ENCODE results near the gene VWF. TPM values are rescaled to one million over a fixed set of nuclear protein-coding genes. Genes with fewer than 3 reads are reported as not detected.

Gene VWF
- total and polyA plus RNA-seq, 11 donors: 125 to 503 (median 238) TPM

DNA sequence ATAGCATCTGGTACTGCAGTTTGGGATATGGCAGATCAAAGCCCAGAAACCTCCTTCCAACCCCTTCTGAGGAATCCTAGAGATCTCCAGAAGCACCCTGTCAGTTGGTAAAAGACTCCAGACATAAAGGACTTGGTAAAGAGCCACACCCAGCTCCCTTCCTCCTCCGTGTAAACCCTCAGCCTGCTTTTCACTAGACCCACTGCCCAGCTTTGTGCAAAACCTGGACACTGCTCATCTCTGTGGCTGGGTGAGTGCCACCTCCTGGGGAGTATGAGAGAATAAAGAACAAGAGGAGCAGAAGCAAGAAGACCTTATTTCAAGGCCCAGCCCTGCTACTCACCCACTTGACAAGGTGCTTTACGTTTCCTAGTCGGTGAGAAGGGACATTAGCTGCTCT, 212.5 kb downstream of the VWF start:
- ATAC-seq (no peak), DNase-seq (no peak)
- Histone ChIP-seq H3K27me3 (peaks cover 0 to 7% (median 0%) of the 10 kb centered on the region in 9 donors), H3K36me3 (peaks cover 0 to 20% (median under 1%) of the 10 kb centered on the region in 9 donors), H3K27ac (no peak overlapping the region), H3K4me1 (no peaks in the 10 kb centered on the region), H3K9me3 (no peaks in the 10 kb centered on the region), H3K4me3 (no peak overlapping the region)
- no peak for TF ChIP-seq POLR2A (IDR thresholded peaks at IDR 0.05)
- TF ChIP-seq, protein P1, sequence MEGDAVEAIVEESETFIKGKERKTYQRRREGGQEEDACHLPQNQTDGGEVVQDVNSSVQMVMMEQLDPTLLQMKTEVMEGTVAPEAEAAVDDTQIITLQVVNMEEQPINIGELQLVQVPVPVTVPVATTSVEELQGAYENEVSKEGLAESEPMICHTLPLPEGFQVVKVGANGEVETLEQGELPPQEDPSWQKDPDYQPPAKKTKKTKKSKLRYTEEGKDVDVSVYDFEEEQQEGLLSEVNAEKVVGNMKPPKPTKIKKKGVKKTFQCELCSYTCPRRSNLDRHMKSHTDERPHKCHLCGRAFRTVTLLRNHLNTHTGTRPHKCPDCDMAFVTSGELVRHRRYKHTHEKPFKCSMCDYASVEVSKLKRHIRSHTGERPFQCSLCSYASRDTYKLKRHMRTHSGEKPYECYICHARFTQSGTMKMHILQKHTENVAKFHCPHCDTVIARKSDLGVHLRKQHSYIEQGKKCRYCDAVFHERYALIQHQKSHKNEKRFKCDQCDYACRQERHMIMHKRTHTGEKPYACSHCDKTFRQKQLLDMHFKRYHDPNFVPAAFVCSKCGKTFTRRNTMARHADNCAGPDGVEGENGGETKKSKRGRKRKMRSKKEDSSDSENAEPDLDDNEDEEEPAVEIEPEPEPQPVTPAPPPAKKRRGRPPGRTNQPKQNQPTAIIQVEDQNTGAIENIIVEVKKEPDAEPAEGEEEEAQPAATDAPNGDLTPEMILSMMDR (IDR thresholded peaks at IDR 0.05): no peak
- 62 to 72% (median 70%) methylated on average over 3 of the region's 3 CpGs for WGBS, 4 donors
- intact Hi-C loops (cut with DNase I): no loop called here

DNA sequence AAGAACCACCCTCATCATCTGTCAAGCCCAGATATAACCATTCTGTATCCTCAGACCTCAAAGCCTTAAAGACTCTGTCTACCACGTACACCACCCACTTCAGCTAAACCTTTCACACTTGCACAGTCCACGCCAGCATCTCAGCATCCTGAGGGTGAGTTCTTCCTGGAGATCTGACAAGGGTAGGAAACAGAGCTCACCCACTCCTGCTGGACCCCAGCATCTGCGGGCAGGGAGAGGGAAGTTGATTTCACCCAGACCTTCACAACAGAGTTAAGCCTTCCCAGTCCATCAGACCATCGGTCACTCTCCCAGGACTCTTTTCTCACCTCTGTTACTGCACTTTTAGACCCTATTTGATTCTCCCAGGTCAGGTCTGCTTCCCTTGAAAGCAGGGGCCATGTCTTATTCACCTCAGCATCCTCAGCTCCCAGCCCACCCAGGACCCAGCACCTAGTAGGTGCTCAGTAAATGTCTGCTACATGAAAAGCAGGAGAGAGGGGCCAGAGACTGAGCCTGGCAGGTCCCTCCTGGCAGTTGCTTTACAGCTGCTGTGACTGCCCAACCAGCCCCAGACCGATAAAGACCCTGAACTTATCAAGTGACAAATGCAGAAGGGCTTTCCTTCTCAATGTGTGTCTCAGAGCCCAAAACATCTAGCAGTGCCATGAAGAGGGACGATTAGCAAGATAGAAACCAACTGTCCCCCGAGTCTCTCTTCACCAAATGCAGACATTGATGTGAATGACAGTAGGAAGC, 213.5 kb downstream of the VWF start:
- Histone ChIP-seq H3K27me3 (peaks cover 0 to 7% (median 0%) of the 10 kb centered on the region in 9 donors), H3K4me3 (no peak overlapping the region), H3K9me3 (no peaks in the 10 kb centered on the region), H3K36me3 (peaks cover 0 to 20% (median 0%) of the 10 kb centered on the region in 9 donors), H3K4me1 (no peaks in the 10 kb centered on the region), H3K27ac (no peak overlapping the region)
- DNase-seq (no peak), ATAC-seq (no peak)
- no peak for TF ChIP-seq POLR2A (IDR thresholded peaks at IDR 0.05)
- TF ChIP-seq, protein P1 (IDR thresholded peaks at IDR 0.05): no peak
- WGBS, 4 donors: 76 to 89% (median 81%) methylated on average over 7 of the region's 7 CpGs
- intact Hi-C loops (cut with DNase I): no loop called here

DNA sequence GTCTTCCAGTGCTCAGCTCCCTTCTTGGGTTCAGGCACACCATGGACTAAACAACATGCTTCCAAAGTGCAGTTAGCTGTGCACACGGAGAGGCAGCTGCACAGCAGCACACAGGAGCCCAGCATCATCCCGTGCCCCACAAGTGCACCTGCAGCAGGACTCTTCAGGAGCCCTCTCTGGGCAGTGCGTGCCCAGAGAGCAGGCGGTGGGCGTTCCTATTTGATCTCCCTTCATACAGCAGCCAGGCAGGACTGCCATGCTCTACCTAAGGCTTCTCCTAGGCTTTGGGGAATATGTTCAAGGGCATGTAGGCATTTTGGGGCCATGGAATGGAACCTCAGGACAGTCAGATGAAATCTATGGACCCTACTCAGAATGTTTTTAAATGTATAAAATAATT, 214.9 kb downstream of the VWF start:
- no peak for TF ChIP-seq POLR2A (IDR thresholded peaks at IDR 0.05)
- TF ChIP-seq, protein P1 (IDR thresholded peaks at IDR 0.05): no peak
- intact Hi-C loops (cut with DNase I): no loop called here
- no peaks in the 10 kb centered on the region for H3K4me1 ChIP-seq

DNA sequence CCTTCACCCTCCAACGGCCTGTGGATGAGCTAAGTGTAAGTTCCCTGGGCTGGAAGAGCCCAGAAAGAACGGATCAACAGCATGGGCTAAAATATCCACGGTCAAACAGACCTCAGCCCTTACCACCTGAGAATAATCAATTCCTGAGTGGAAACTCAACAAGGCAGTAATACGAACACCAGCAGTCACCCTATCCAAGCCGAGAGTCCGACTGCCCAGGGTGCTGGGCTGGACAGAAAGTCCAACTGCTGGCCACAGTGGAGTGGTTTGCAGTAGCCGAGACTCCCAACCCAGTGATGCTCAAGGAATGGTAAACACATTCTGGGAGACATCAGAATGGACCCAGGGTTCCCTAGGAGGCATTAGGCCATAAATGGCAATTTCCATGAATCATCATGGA, 216.2 kb downstream of the VWF start:
- no peak overlapping the region for H3K4me3 ChIP-seq
- no peak overlapping the region for H3K27ac ChIP-seq
- peaks cover 0 to 7% (median 0%) of the 10 kb centered on the region in 9 donors for H3K27me3 ChIP-seq
- DNase-seq (no peak), ATAC-seq (no peak)
- no peaks in the 10 kb centered on the region for H3K4me1 ChIP-seq
- WGBS, 4 donors: 87 to 90% (median 88%) methylated on average over 7 of the region's 7 CpGs
- intact Hi-C loops (cut with DNase I): no loop called here
- no peak for TF ChIP-seq POLR2A (IDR thresholded peaks at IDR 0.05)
- TF ChIP-seq, protein P1 (IDR thresholded peaks at IDR 0.05): no peak
- peaks cover 0 to 20% (median 0%) of the 10 kb centered on the region in 9 donors for H3K36me3 ChIP-seq
- H3K9me3 ChIP-seq: no peaks in the 10 kb centered on the region

More for the DNA sequence above, 214.9 kb downstream of the VWF start:
- Histone ChIP-seq H3K27ac (no peak overlapping the region), H3K9me3 (no peaks in the 10 kb centered on the region), H3K4me3 (no peak overlapping the region), H3K36me3 (peaks cover 0 to 20% (median 0%) of the 10 kb centered on the region in 9 donors), H3K27me3 (peaks cover 0 to 7% (median 0%) of the 10 kb centered on the region in 9 donors)
- ATAC-seq (no peak), DNase-seq (no peak)
- WGBS, 4 donors: 86 to 100% (median 90%) methylated on average over 3 to 5 of the region's 5 CpGs

Measured in heart left ventricle (tissue), 16 donors.